ENCODE measurements around the gene CENPS. TPM values are rescaled to one million over a fixed set of nuclear protein-coding genes. Genes with fewer than 3 reads are reported as not detected.

Gene CENPS
- total and polyA plus RNA-seq, 9 of the 15 experiments (the other 6 are each of a cell fraction or from before 2014, with no cell fraction given) = 10.2 to 36.0 (median 26.0) TPM

GRCh38 chr1:10399444-10399941 lies 30.7 kb upstream of the CENPS start (continued):
- TF ChIP-seq TRIM25 (IDR thresholded peaks at IDR 0.05; ENCODE audit: borderline replicate concordance) (no peak), TFE3 (CRISPR knock-in tag; IDR thresholded peaks at IDR 0.05) (no peak), ZNF3 (CRISPR knock-in tag; IDR thresholded peaks at IDR 0.05) (no peak), E2F4 (CRISPR knock-in tag; IDR thresholded peaks at IDR 0.05; ENCODE audit: low read depth) (0 out of 2 replicates have a peak, but pooled peaks have one; percentile 38), ZNF764 (CRISPR knock-in tag; IDR thresholded peaks at IDR 0.05; ENCODE audit: low read depth) (no peak), CHD1 (IDR thresholded peaks at IDR 0.05; ENCODE audit: low read length) (peak; percentile 79), ZNF239 (CRISPR knock-in tag; IDR thresholded peaks at IDR 0.05) (no peak), KAT7 (CRISPR knock-in tag; IDR thresholded peaks at IDR 0.05; ENCODE audit: borderline replicate concordance) (no peak), JUN (IDR thresholded peaks at IDR 0.05; ENCODE audit: borderline replicate concordance, low read depth, low read length) (no peak), JUN (CRISPR knock-in tag; IDR thresholded peaks at IDR 0.05; ENCODE audit: borderline replicate concordance) (peak; percentile 39; the same call in 1 of the 2 replicates), ZNF140 (CRISPR knock-in tag; IDR thresholded peaks at IDR 0.05) (no peak), GTF2E2 (tag; IDR thresholded peaks at IDR 0.05) (no peak), UBTF (IDR thresholded peaks at IDR 0.05; ENCODE audit: borderline replicate concordance in 1 of 2, low read depth in 2 of 2, low read length in 2 of 2) (no peak), ZBTB43 (CRISPR knock-in tag; IDR thresholded peaks at IDR 0.05) (no peak), EGR1 (conservative IDR thresholded peaks at IDR 0.05) (peak; percentile 89), PHTF2 (CRISPR knock-in tag; IDR thresholded peaks at IDR 0.05) (no peak)
- TF ChIP-seq, protein P1, sequence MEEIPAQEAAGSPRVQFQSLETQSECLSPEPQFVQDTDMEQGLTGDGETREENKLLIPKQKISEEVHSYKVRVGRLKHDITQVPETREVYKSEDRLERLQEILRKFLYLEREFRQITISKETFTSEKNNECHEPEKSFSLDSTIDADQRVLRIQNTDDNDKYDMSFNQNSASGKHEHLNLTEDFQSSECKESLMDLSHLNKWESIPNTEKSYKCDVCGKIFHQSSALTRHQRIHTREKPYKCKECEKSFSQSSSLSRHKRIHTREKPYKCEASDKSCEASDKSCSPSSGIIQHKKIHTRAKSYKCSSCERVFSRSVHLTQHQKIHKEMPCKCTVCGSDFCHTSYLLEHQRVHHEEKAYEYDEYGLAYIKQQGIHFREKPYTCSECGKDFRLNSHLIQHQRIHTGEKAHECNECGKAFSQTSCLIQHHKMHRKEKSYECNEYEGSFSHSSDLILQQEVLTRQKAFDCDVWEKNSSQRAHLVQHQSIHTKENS (CRISPR knock-in tag; IDR thresholded peaks at IDR 0.05) = no peak

Data from K562 (cell line).